Mucosa of stomach (tissue), 1 donor: ENCODE results near the gene MYO7A.

ENCODE experiments used
- H3K27me3 ChIP-seq: one replicate; pipeline ENCODE4 v1.7.0; 2013; ENCODE audit warnings: mild to moderate bottlenecking, low read length; ENCODE audit not compliant: control insufficient read depth, insufficient read depth
- H3K36me3 ChIP-seq: one replicate; pipeline ENCODE4 v1.7.0; 2013; ENCODE audit warnings: low read length; ENCODE audit not compliant: control insufficient read depth, insufficient read depth
- H3K4me1 ChIP-seq: one replicate; pipeline ENCODE4 v1.7.0; 2013; ENCODE audit warnings: mild to moderate bottlenecking, low read length; ENCODE audit not compliant: control insufficient read depth, insufficient read depth
- H3K4me3 ChIP-seq: one replicate; pipeline ENCODE4 v1.7.0; 2013; ENCODE audit warnings: low read length
- H3K9ac ChIP-seq: one replicate; pipeline ENCODE4 v1.7.0; 2013; ENCODE audit warnings: mild to moderate bottlenecking, low read length, moderate library complexity
- H3K9me3 ChIP-seq: one replicate; pipeline ENCODE4 v1.7.0; 2013; ENCODE audit warnings: mild to moderate bottlenecking, low read length, moderate library complexity; ENCODE audit not compliant: control insufficient read depth
- donor health status: Pancreatic carcinoma.

MYO7A gene

DNA sequence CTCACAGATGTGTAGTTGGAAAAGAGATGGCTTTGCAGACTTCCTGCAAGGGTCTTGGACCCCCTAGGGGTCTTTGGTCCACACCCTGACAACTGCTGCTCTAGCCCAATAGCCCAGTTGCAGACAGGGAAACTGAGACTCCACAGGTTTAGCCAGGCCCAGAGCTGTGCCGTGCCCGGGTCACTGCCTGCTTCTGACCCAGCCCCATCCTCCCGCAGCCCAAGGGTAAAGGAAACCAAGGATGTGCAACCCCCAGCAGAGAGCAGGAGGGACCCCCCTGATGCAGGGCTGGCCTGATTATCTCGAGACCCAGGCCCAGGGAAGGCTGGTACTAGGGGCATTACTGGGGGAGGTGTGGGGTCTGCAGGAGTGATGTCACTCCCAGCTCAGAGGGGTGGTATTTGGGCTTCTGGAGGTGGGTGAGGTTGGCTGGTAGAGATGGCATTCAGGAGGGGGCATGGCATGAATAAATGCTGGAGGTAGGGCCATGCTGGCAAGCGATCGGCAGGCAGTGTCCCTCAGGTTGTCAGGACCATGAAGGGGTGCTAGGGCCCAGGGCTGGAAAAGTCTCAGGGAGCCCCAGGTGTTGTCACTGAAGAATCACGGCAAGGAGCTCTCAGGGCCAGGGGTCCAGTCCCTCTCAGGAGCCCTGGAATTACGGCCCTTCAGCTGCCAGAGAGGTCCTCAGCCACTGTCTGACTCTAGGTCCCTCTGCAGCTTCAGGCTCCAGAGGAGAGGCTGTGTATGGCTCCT lies 21.1 kb downstream of the MYO7A start:
- no peaks in the 10 kb centered on the region for H3K36me3 ChIP-seq
- H3K4me1 ChIP-seq: peaks cover 22% of the 10 kb centered on the region
- peaks cover 7% of the 10 kb centered on the region for H3K27me3 ChIP-seq
- H3K9me3 ChIP-seq: no peaks in the 10 kb centered on the region
- no peak overlapping the region for H3K4me3 ChIP-seq
- no peak overlapping the region for H3K9ac ChIP-seq

DNA sequence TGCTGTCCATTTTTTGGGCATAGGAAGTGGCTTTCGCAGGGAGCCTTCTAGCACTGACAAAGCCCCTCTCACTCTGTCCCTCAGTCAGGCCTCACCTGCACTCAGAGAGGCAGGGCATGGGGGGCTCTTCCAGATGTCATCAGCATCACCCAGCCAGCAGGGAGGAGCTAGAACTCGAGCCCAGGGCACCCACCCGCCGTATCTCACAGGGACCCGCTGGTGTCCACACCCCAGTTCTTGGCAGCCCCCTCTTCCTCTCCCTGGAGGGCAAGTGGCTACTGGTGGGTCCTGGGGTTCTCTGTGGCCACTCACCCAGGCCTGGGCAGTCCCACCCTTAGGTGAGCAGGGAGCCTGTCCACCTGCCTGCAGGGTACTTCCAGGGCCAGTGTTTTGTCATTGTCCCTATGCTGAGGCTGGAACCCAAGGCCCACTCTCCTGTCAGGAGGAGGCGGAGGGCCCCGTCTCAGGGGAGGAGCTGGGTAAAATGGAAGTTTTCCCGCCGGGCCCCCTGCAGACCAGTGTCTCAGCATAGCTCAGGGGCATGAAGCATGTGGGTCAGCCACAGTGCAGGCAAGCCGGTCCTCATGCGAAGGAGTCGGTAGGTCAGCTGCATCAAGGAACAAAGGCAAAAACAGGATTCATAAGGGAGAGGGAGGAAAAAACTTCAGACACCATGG lies 21.8 kb downstream of the MYO7A start:
- Histone ChIP-seq H3K9me3 (no peaks in the 10 kb centered on the region), H3K4me3 (no peak overlapping the region), H3K27me3 (peaks cover 7% of the 10 kb centered on the region), H3K4me1 (peaks cover 16% of the 10 kb centered on the region), H3K36me3 (no peaks in the 10 kb centered on the region), H3K9ac (no peak overlapping the region)

DNA sequence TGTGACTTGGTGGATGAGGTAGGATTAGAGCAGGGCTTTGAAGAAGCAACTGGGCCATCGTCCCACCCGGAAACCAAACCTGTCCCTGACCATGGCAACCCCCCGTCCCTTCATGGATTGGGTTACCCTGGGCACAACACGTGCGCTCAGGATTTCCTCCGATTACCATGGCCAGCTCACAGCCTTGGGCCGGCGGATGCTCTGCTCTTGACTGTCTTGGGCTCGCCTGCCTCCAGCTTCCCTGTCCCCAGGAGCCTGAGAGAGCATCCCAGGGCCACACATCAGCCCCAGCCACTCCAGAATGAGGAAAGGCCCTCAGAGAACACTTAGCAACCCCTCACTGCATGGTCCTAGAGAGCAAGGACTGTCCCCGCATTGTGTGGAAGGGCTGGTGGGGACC lies 22.8 kb downstream of the MYO7A start:
- Histone ChIP-seq H3K36me3 (no peaks in the 10 kb centered on the region), H3K27me3 (peaks cover 7% of the 10 kb centered on the region), H3K4me1 (peaks cover 10% of the 10 kb centered on the region), H3K9ac (no peak overlapping the region), H3K9me3 (no peaks in the 10 kb centered on the region), H3K4me3 (no peak overlapping the region)

DNA sequence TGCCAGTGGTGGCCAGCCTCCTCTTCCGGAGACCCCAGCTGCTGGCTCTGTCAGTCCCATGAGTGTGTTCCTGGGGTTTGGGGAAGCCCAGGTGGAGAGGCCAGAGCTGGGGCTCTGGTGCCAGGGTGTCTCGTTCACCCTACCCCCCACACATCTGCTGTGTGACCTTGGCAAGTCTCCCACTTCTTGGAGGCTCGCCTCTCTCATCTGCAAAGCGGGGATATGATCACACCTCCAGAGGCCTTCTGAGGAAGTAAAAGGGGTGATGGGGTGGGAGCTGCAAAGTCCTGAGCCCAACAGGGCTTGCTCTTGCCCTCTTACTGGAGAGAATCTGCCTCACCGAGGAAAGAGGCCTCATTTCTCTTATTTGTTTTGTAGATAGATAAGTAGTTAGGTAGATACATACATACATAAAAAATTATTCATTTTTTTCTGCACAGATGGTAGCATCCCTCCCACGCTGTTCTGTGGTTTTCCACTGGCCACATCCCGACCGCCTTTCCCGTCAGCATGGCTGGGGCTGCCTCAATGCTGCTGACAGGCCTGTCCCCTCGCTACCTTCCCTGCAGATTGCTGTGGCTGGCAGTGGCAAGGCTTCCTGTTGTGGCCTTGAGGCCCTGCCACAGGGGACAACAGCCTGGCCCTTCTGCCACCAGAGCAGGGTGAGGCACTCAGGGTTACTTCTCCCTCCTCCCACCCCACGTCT lies 23.9 kb downstream of the MYO7A start:
- H3K9me3 ChIP-seq: no peaks in the 10 kb centered on the region
- no peak overlapping the region for H3K9ac ChIP-seq
- no peak overlapping the region for H3K4me3 ChIP-seq
- H3K36me3 ChIP-seq: no peaks in the 10 kb centered on the region
- peaks cover 10% of the 10 kb centered on the region for H3K4me1 ChIP-seq
- H3K27me3 ChIP-seq: peaks cover 7% of the 10 kb centered on the region

DNA sequence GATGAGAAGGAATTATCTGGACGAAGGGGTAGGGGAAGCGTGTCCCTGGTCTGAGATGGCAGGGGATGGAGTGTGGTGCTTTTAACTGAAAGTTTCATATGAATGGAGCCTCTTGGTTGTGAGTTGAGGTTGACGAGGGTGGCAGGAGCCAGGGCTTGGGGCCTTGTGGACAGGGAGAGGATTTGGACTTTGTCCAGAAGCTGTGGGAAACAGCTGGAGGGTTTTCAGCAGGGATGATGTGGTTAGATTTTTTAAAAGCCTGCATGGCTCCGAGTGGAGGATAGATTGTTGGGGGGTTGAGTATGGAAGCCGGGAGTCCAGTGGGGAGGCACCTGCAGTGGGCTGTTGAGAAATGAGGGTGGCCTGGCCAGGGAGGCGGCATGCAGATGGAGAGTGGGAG lies 24.8 kb downstream of the MYO7A start:
- H3K27me3 ChIP-seq: no peaks in the 10 kb centered on the region
- no peaks in the 10 kb centered on the region for H3K36me3 ChIP-seq
- no peak overlapping the region for H3K9ac ChIP-seq
- no peak overlapping the region for H3K4me3 ChIP-seq
- H3K4me1 ChIP-seq: peaks cover 10% of the 10 kb centered on the region
- H3K9me3 ChIP-seq: no peaks in the 10 kb centered on the region

DNA sequence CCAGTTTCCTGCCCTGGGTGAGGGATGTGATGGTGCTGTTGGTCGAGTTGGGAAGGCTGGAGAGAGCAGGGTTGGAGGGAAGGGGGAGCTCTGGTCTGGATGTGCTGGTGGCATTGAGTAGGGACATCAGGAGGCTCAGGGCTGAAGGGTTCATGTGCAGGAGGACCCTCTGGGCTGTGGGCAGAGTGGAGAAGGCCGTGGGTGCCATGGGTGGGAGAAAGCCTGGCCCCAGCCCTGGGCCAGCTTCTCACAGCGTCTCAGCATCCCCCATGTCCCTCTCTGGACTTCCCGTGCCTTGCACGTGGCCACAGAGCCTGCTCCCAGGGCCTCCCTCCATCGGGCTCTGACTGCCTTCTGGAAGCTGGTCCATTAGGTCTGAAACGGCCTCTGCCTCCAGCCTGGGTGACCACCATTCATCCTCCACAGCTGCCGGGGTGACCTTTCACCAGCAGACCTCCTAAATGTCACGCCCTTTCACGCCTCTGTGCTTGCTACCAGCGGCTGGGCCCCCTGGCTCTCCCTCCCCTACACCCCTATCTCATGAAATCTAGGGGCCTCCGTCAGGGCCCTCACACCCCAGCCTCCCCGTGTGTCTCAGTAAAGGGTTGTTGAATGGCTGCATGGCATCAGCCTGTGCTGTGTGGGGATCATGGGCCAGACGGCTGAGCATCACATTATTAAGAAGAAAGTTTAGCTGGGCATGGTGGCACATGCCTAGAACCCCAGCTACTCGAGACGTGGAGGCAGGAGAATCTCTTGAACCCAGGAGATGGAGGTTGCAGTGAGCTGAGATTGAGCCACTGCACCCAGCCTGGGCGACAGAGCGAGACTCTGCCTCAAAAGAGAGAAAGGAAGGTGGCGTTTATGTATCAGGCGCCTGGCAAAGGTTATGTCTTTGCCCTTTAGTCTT lies 25.5 kb downstream of the MYO7A start:
- Histone ChIP-seq H3K27me3 (no peaks in the 10 kb centered on the region), H3K9me3 (no peaks in the 10 kb centered on the region), H3K9ac (no peak overlapping the region), H3K4me3 (no peak overlapping the region), H3K4me1 (peaks cover 4% of the 10 kb centered on the region), H3K36me3 (no peaks in the 10 kb centered on the region)

DNA sequence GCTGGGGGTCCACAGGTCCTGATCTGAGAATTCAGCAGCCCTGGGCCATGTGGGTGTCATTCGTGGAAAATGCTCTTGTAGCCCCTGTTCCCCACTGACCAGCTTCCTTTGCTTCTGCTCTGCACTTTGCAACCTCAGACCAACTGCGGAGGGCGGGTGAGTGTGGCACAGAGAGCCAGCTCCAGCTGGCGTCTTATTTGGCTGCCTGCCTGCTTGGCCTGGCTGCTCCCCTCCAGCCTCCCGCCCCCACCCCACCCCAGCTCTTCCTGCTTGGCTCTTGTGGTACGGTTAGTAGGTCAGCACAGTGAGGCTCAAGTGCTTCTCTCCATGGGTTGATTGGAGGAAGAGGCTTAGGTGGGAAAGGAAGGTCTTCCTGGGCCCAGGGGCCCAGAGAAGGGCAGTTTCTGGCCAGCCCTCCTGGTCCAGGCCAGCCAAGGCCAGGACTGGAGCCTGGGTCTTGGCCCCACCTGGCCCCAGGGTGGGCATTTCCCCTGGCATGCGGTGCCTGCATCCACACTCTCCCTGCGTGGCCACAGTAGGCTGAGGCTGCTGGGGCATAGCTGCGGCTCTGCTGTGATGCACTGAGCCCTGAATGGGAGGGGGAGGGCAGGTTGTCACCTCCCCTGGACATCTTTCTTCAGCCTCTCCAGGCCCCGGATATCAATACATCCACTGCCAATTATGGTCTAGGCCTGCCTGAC lies 26.5 kb downstream of the MYO7A start:
- H3K4me1 ChIP-seq: peaks cover 4% of the 10 kb centered on the region
- H3K27me3 ChIP-seq: no peaks in the 10 kb centered on the region
- no peaks in the 10 kb centered on the region for H3K36me3 ChIP-seq
- no peak overlapping the region for H3K9ac ChIP-seq
- H3K4me3 ChIP-seq: no peak overlapping the region
- no peaks in the 10 kb centered on the region for H3K9me3 ChIP-seq

DNA sequence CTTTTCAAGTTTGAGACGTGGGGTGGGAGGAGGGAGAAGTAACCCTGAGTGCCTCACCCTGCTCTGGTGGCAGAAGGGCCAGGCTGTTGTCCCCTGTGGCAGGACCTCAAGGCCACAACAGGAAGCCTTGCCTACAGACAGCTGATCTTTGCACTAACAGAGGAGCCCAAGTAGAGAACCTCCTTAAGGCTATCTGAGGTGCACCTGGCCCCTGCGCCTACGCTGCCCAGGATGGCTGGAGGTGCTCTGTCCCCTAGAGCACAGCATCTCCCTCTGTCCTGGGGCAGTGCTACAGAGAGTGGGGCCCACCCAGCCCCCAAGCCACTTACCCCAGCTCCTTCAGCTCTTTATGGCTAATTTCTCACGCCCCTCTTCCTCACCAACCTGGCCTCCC lies 27.0 kb downstream of the MYO7A start:
- H3K36me3 ChIP-seq: no peaks in the 10 kb centered on the region
- H3K4me3 ChIP-seq: no peak overlapping the region
- H3K9me3 ChIP-seq: no peaks in the 10 kb centered on the region
- no peaks in the 10 kb centered on the region for H3K27me3 ChIP-seq
- H3K9ac ChIP-seq: no peak overlapping the region
- peaks cover 4% of the 10 kb centered on the region for H3K4me1 ChIP-seq

DNA sequence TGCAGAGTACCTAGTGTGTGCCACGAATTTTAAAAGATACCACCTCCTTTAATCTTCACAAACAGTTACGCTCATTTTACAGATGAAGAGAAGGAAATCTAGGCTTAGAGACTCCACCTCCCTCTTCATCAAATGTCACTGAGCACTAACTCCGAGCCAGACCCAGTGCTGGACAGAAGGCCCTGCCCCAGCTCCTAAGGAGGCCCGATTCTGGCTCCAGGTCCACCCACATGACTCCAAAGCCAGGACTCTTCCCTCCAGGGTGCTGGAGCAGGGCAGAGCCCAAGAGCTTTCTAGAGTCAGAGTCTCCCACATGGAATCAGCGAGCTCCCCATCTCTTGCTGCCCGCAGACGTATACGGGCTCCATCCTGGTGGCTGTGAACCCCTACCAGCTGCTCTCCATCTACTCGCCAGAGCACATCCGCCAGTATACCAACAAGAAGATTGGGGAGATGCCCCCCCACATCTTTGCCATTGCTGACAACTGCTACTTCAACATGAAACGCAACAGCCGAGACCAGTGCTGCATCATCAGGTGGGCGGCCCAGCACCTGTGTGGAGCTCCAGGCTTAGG lies 27.6 kb downstream of the MYO7A start:
- H3K27me3 ChIP-seq: no peaks in the 10 kb centered on the region
- H3K36me3 ChIP-seq: no peaks in the 10 kb centered on the region
- H3K9me3 ChIP-seq: no peaks in the 10 kb centered on the region
- H3K4me3 ChIP-seq: no peak overlapping the region
- H3K9ac ChIP-seq: no peak overlapping the region
- peaks cover 4% of the 10 kb centered on the region for H3K4me1 ChIP-seq

DNA sequence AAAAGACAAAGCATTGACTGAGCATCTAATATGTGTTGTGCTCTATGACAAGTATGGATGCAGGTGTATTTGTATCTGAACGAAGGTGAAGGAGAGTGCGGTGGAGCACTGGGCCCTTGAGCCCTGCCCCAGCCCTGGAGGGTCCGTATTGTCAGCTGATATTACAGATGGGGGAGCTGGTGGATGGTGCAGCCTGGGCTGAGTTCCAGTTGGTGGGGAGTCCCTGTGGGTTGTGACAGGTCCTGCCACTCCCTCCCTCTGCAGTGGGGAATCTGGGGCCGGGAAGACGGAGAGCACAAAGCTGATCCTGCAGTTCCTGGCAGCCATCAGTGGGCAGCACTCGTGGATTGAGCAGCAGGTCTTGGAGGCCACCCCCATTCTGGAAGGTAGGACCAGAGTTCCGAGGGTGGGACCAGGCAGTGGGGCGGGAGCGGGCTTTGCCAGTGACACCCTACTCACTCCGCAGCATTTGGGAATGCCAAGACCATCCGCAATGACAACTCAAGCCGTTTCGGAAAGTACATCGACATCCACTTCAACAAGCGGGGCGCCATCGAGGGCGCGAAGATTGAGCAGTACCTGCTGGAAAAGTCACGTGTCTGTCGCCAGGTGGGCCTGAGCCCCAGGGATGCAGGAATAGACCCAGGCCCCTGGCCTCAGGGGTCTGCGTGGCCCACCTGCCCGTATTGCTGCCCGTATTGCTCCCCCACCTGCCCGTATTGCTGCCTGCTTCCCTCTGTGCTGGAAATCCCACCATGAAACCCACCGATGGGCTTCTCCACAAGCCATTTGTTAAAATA lies 28.6 kb downstream of the MYO7A start:
- H3K9me3 ChIP-seq: no peaks in the 10 kb centered on the region
- H3K27me3 ChIP-seq: no peaks in the 10 kb centered on the region
- no peak overlapping the region for H3K4me3 ChIP-seq
- peaks cover 4% of the 10 kb centered on the region for H3K4me1 ChIP-seq
- H3K36me3 ChIP-seq: no peaks in the 10 kb centered on the region
- H3K9ac ChIP-seq: no peak overlapping the region
